Stimulated activated naive CD8-positive, alpha-beta T cell treated with anti-CD3 and anti-CD28 coated beads, Interleukin-15, Interleukin-2, amounts not matched to agents 100 U/mL and 50 U/mL, for 24 hours (primary cell): ENCODE results near the gene BCLAF3.

Experiments
- ATAC-seq: fragments of 150-1000 bp; cut with Tn5 transposase; one replicate; pipeline ENCODE4 v1.10.0; 2021
- DNase-seq: peaks from one replicate; pipeline ENCODE4 v3.0.0; 2021

Gene BCLAF3

DNA sequence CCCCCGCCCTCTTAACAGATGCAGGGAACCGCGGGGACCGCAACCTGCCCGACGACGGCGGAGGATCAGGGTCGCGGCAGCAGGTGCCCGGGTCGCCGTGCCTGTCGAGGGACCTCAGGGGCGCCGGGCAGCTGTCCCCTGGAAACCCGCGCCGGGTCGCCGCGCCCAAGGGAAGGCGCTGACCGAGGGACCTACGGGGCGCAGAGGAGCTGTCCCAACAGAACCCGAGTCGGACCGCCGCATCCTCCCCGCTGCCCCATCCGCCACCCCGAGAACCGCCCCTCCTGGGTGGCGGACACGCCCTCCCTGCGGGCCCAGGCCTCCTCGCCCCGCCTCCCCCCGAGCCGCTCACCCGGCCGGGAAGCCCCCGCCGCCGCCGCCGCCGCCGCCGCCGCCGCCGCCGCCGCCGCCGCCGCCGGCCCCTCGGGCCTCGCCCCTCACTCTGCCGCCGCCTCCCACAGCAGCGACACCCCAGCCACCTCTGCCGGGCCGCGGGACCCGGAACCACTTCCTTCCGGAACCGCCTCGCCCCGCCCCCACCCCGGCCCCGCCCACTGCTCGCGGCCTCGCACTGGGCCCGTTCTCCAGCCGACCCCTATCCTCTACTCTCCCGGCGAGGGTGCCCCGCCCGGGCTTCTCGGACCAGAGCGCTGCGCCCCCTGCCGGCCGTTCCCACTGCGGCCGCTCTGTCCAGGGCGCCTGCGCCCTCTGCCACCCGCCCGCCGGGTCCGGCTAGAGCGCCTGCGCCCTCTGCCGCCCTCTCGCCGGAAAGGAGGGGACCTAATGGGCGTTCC is at the start of gene BCLAF3:
TSS of gene BCLAF3 (minus strand) at position 506 of the 794 bp plus-strand sequence. CDS start 20,797 bp downstream, outside the sequence.
- ATAC-seq (peak; percentile 99), DNase-seq (peak; percentile 91)

DNA sequence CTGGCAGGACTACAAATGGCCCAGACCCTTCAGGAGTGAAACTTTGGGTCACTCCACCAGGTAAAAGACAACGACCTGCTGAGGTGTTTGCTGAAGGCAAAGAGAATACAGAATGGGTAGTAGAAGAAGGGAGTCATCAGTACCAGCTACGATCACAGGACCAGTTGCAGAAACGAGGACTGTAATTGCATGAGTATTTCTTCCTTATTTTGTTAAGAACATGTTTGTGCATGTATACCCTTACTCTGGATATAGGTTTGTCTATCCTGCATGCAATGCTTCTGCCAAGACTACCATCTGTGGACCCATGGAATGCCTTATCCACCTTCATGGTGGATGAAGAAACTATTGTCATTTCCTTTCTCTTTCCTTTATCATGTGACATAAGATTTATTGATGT is 48.1 kb upstream of the BCLAF3 start:
- DNase-seq (no peak), ATAC-seq (no peak)

DNA sequence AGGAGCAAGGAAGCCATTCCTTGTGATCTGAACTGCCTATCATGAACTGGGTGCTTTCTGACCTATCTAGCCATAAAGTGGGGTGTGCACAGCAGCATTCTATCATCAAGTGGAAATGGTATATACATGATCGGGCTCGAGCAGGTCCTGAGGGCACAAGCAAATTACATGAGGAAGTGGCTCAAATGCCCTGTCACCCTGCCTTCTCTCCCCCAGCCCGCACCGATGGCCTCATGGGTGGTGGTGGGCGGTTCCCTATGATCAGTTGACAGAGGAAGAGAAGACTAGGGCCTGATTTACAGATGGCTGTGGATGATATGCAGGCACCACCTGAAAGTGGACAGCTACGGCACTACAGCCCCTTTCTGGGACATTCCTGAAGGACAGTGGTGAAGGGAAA is 46.3 kb upstream of the BCLAF3 start:
- DNase-seq (no peak), ATAC-seq (no peak)

DNA sequence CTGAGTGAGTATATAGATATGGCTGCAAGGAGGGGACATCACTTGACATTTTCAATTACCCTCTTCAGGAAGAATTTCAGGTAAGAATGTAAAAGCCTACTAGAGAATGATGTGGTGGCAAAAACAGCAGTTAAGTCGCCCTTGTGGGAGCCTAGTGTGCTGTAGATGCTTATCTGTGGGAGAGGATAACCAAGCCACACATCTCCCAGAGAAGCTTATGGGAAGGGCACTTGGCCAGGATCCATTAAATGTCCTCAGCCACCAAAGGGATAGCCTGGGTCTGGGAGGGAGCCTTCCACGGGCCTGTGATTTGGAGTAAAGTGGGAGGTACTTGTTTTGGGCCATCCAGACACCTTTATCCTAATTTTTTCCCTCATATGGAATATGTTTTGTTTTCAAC is 41.3 kb upstream of the BCLAF3 start:
- DNase-seq, result no peak
- no peak for ATAC-seq

DNA sequence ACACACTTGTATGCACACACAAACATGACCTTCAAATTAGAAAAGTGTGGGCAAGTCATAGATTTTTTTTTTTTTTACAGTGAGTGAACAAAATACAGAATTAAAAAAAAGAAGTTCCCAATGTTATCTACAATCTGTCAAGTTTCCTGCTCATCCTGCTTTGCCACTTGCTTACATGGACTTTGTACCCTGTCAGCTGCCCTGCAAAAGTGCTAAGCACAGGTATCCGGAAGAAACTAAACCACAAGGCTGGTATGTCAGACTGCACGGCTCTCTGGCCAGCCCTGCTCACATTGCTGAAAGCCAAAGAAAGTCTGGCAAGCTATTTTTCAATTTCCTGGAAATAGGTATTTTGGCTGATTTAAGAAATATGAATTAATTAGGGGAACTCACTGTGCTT is 38.9 kb upstream of the BCLAF3 start:
- DNase-seq (no peak), ATAC-seq (no peak)

DNA sequence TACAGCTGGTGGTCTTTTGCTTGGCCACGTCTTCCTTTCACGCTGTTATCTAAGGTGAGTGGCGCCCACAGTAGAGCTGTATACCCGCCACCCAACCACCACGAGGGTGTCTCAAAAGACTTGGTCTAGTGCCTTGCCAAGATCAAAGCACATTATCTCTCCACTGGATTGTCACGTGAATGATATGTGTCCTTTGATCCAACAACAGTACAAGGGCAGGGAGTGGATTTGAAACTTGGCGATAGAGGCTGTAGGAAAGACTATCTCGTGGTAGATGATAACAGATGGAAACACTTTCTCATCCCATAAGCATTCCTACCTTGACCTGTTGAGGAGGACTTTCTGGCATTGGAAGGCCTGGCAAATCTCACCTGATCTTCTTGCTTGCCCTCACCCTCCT is 37.7 kb upstream of the BCLAF3 start:
- DNase-seq, result no peak
- no peak for ATAC-seq

DNA sequence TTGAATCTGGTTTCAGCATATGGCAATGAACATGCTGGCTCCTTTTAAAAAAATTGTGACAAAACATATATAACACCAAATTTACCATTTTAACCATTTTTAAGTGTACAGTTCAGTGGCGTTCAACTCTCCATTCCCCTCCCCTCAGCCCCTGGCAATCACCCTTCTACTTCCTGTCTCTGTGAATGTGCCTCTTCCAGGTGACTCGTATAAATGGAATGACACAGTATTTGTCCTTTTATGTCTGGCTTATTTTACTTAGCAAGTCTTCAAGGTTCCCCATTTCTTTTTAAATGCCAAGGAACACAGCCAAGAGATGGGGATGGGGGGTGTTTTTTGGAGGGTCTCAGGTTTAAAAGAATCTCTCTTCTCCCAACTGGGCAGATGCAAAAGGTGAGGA is 35.4 kb upstream of the BCLAF3 start:
- DNase-seq, result no peak

DNA sequence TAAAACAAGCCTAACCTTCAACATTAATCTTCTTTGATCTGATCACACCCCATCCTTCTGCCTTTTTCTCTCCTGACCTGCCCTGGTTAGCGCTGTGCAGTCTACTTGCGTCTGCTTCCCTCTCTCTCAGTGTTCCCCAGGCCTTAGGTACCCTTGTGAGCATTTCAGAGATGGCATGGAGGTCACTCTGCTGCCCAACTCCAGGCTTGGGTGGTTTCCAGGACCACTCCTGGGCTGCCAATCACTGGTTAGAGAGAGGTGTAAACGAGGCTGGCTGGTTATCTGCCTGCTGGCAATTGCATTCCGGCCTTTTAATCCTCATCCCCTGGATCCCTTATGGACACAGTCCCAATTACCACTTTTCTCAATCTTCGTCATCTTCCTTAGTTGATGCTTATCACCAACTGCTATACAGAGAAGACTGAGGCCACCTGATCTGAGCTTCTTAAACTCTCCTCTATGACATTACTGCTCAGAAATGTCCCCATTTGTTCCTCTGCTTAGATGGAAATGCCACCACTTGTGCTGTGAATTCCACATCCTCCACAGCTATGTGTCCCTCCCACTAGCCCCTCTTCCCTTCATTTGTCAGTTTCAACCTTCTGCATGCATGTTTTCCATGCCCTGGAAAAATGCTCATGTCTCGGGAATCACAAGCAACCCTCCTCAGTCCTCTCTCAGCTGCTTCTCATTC is 29.0 kb upstream of the BCLAF3 start:
- ATAC-seq, result no peak
- no peak for DNase-seq

More for the DNA sequence above, 35.4 kb upstream of the BCLAF3 start:
- ATAC-seq, result no peak

DNA sequence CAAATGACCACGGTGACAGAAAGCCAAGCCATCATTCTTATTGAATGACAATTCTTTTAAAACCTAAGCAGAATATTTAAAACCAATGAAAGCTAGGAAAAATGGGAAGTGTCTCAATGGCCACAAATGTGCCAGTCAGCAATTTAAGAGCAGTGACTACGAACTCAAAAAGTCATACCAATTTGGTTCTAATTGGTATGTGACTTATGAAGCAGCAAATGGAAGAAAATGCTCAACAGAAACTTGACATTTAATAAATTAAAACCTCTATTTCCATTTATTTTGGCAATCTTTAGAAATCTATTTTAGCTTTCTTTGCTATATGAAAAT is 25.7 kb upstream of the BCLAF3 start:
- ATAC-seq, result no peak
- no peak for DNase-seq

DNA sequence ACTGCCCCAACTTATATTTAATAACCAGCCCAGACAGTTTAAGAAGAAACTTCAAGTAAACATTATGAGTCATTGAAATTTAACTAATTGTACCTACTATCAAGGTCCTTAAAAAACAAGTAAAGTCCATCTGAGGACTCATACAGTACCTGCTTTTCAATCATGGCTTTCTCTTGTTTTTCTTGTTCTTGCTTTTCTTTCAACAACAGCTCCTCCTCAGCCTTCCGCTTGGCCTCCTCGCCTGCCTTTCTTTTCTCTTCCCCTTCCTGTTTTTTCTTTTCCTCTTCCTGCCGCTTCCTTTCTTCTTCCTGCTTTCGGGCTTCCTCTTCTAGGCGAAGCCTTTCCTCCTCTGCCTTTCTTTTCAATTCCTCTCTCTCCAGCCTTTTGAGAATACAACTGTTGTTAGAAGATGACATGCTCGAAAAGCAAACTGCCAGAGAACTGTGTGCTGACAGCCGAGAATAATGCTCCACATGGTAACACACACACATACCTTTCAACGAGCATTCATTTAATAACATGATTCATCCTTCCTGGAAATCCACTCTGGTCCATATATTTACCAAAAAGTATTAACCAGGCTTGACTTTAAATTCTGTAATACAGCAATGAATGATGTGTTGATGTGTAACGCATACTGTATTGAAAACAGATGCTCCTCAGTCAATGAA is 25.2 kb upstream of the BCLAF3 start:
- ATAC-seq (no peak), DNase-seq (no peak)

DNA sequence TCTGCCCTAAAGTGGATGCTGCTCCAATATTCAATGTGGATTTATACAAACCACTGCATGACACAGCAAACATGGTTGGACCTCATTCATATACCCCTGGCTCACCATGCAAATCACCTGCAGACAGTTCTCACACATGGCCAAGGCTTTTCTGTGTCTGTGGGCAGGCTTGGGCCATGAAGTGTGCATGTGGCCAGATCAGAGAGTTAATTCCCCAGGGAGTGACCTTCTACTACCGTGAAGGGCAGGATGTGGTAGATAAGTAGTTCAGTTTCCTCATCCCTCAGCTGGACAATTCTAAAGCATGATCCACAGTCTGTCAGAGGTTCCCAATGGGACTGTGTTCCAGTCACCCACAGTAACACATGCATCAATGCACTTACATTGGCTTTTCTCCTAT is 24.6 kb upstream of the BCLAF3 start:
- ATAC-seq (no peak), DNase-seq (no peak)

DNA sequence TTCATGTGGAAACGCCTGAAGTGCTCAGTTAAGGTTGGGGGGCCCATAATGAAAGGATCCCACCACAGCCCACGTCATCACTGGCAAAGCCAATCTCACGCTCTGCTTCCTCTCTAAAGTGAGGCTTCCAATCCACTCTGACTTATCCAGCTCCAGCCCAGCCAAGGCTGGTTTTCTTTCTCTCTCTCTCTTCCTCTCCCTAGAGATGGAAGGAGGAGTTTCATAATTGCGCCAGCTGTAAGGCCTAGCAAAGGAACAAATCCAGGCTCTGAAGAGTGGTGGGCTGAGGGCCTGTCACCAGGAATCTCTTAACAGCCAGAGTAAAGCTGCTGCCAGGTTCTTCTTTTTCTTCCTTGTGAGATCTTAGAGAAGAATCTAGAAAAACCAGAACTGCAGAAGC is 20.7 kb upstream of the BCLAF3 start:
- ATAC-seq (no peak), DNase-seq (no peak)

DNA sequence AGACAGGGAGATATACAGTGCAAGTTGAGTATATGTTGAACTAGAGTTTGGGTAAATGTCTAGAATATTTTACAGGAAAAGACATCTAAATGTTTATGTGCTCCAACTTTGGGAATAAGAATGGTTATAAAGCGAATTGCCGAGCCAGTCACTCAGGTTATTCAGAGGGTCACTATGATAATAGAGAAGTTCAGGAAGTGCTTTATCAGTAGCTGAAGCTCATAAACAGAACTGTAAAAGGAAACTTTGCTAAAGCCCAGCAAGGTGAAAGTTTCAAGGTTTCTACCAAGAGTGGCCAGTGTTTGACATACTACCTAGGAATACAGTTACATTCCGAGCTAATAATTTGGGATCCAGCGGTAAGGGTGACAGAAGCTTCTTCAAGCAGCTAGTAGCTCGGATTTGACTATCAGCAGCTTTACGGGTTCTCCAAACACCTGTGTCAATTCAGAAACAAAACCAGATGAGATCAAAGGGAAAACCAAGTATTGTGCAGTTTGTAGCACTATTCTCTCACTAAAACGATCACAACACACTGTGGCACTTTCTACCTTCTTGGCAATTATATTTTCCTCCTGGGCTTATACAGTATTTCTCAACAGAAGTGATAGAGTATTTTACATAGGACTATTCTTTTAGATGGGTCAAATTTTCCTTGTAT is 17.2 kb upstream of the BCLAF3 start:
- DNase-seq (no peak), ATAC-seq (no peak)

DNA sequence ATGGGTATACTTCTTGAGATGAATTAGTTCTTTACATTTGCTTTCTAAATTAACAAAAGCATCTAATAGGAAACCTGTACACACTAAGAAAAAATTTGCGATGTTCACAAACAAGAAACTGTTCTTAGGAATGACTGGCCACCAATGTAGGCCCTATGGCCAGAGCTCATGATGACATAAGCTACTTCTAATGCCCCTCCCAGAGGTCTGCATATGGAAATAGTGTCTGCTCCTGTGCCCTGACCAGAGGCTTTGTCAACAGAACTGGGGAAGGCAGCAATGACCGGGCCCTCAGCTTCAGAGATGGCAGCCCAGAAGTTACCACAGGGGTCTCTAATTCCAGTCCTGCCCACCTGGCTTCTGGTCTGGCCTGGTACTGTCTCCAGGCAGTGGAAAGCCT is 15.0 kb upstream of the BCLAF3 start:
- DNase-seq (no peak), ATAC-seq (no peak)

DNA sequence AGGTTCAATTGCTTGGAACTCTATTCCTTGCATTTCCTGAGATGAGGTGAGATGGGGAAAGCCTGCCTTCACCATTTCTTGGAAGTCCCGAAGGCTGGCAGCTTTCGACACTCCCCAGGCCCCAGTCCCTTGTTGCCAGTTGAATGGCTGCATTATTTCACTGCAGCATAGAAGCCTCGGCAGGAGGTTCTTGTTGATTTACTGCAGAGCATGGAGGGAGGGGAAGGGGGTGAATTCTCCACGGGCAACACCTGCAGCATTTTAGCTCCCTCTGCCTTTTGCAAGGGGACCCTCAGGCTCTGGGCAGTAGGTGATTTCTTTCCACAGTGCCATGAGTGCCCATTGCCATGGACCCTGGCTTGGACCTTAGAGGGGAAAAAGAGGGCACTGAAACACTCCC is 10.7 kb upstream of the BCLAF3 start:
- DNase-seq (no peak), ATAC-seq (no peak)

DNA sequence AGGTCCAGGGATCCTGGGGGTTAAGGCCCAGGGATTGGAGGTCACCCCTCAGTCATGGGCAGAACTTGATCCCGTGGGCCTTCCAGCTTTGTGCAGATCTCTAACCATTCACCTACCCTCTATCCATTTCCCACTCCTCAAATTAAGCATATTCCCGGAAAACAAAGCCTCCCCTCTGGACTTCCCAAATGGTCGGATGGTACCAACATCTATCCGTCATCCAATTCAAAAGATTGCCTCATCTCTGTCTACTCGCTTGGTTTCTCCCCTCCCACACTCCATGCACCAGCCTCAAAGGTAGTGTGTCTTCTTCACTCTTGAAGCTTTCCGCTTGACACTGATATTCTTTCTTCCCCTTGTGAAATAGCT is 473 bp upstream of the BCLAF3 start:
- ATAC-seq (no peak), DNase-seq (no peak)

DNA sequence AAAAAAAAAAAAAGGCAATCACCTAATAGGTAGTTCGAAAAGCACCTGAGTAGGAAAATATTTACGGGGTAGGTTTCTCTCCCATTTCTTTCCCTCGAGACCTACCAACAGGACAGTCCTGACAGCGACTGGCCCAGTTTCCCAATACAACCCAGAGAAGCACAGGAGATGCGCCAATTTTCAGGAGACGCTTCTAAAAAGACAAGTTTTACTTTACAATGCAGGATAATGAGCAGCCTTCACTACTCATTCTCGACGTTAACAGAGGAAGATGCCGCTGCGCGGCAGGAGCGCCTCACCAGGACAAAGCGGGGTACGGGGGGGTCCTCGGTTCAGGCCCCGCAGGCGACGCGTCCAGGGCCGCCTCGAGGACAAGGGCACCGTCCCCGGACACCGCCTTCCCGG is 708 bp downstream of the BCLAF3 start:
- DNase-seq (no peak), ATAC-seq (peak; percentile 5)

DNA sequence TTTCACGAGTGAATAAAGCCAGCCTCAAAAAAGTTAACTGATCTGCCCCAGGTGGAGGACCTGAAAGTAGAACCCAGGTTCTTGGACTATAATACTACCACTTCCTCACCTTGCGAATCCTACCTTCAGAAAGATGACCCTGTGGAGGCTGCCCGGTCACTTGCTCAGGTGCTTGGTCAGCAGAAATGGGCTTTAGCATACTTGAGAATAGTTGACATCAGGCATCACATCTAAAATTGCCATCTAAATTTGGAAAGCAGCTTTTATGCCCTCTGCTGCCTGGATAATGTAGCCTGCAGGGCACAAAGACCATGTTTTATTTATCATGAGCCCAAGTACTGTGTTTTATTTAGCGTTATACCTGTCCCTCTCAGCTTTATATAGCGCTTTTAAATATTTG is 3.0 kb downstream of the BCLAF3 start:
- ATAC-seq (no peak), DNase-seq (no peak)

DNA sequence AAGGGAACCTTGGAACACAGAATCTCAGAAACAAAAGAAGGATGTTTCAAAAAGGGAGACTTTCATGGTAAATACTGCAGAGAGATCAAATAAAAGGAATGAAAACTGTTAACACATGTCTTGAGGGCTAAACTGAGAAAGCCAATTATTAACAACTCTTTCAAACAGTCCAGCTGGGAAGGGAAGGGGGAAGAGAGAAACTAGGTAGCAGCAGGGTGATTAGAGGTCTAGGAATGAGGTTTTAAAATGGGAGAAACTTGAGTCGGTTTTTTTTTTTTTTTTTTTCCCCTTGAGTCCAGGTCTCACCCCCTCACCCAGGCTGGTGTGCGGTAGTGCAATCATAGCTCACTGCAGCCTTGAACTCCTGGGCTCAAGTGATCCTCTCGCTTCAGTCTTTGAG is 4.3 kb downstream of the BCLAF3 start:
- DNase-seq, result no peak
- no peak for ATAC-seq

DNA sequence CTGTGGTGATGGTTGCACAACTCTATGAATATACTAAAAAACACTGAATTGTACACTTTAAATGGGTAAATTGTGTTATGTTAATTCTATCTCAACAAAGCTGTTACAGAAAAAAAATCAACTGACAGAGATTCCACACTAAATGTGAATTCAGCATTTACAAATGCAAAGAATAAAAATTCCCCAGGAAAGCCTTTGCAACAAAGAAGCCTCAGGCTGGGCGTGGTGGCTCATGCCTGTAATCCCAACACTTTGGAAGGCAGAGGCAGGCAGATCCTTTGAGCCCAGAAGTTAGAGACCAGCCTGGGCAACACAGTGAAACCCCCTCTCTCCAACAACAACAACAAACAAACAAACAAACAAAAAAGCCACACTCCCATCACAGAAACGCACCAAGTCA is 8.9 kb downstream of the BCLAF3 start:
- DNase-seq (no peak), ATAC-seq (no peak)

DNA sequence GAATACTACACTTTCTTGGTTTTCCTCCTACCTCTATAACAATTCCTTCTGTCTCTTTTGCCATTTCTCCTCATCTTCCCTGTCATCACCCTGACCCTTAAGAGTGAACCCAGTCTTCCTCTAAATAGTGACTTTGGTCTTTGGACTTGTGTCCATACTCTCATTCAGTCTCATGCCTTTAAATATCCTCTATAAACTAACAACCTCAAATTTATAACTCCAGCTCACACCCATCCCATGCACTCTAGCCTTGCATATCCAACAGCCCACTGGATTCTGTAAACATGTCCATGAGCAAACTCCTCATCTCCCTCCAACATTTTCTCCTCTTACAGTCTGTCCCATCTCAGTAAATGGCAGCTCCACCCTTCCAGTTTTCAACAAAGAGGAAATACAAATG is 15.0 kb downstream of the BCLAF3 start:
- ATAC-seq, result no peak

DNA sequence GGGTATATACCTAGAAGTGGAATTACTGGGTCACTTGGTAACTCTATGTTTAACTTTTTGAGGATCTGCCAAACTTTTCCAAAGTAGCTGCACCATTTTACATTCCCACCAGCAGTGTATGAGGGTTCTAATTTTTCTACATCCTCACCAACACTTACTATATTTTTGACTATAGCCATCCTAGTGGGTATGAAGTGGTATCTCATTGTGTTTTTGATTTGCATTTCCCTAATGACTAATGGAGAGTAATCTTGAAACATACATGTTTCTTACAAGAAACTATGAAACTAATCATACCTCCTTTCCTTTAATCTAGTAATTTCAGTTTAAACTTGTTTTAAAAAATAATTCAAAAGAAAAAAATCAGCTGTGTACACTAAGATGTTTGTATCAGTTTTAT is 17.9 kb downstream of the BCLAF3 start:
- no peak for DNase-seq
- no peak for ATAC-seq

More for the DNA sequence above, 15.0 kb downstream of the BCLAF3 start:
- DNase-seq, result no peak

DNA sequence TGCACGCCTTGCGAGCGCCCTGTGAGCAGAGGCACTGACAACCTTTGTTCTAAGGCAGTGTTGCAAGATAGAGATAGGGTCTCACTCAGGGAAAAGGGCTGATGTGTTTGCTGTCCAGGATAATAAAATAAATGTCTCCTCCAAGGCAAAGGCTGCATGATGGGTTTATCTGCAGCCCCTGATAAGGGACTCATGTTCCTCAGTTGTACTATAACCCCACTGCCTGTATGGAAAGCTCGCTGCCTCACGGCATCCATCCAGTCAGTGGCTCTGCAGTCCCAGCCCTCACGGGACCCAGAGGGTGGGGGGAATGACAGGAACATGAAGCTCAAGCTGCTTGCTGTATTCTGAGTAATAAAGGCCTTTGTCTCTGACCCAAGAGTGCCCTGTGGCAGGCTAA is 22.6 kb downstream of the BCLAF3 start:
- ATAC-seq, result no peak
- DNase-seq, result no peak
